A549 (cell line): ENCODE measurements around the gene ZNF282.

Experiments
- BHLHE40 ChIP-seq: IDR thresholded peaks from 2 replicates; pipeline ENCODE4 v1.6.1; 2012; ENCODE audit warnings: low read depth, low read length, inconsistent platforms
- CBX8 ChIP-seq: fragments of 200-600 bp; sonication (generic); IDR thresholded peaks from 2 replicates; pipeline ENCODE4 v1.6.1; 2016
- CEBPB ChIP-seq, 2 experiments: fragments of >200 bp in 1 of 2; sonication (Bioruptor Twin) in 1 of 2; formaldehyde crosslinking in 1 of 2; IDR thresholded peaks; 2 replicates each; pipeline ENCODE4 v1.6.1; 2012 to 2016
- CHD2 ChIP-seq: fragments of 150-350 bp; IDR thresholded peaks from 2 replicates; pipeline ENCODE4 v1.6.1; 2014; ENCODE audit warnings: low read length; ENCODE audit not compliant: partially characterized antibody
- CTCF ChIP-seq: fragments of >200 bp; sonication (Bioruptor Twin); formaldehyde crosslinking; IDR thresholded peaks from 3 replicates; pipeline ENCODE4 v1.5.1; 2016
- EP300 ChIP-seq, 2 experiments: fragments of >200 bp; sonication (Bioruptor Twin); formaldehyde crosslinking; IDR thresholded peaks; 2 replicates in 1 of 2; 3 replicates in 1 of 2; pipeline ENCODE4 v1.6.1; 2016 to 2017
- ESRRA ChIP-seq: fragments of 150-350 bp; IDR thresholded peaks from 2 replicates; pipeline ENCODE4 v1.6.1; 2014; ENCODE audit warnings: mild to moderate bottlenecking, low read length, borderline replicate concordance
- KDM5A ChIP-seq: fragments of 200-600 bp; sonication (generic); IDR thresholded peaks from 2 replicates; pipeline ENCODE4 v1.6.1; 2016; ENCODE audit warnings: antibody characterized with exemption, mild to moderate bottlenecking
- MAFK ChIP-seq: fragments of 450-650 bp; IDR thresholded peaks from 2 replicates; pipeline ENCODE4 v1.6.1; 2014; ENCODE audit not compliant: partially characterized antibody
- POLR2A ChIP-seq: IDR thresholded peaks from 2 replicates; pipeline ENCODE4 v1.6.1; 2012; ENCODE audit warnings: mild to moderate bottlenecking, low read length
- POLR2AphosphoS2 ChIP-seq: conservative IDR thresholded peaks from 2 replicates; pipeline ENCODE4 v1.6.1; 2012; ENCODE audit warnings: low read length, improper control_type of control experiment, inconsistent platforms
- REST ChIP-seq: fragments of 200-600 bp; sonication (generic); IDR thresholded peaks from 2 replicates; pipeline ENCODE4 v1.6.1; 2016; ENCODE audit warnings: antibody characterized with exemption, mild to moderate bottlenecking, moderate library complexity
- TF ChIP-seq, protein P1 (sequence below): fragments of >200 bp; sonication (Bioruptor Twin); formaldehyde crosslinking; IDR thresholded peaks from 2 replicates; pipeline ENCODE4 v1.6.1; 2016

GRCh38 chr7:149261829-149262617 lies 66.7 kb downstream of the ZNF282 start, which contains the start of gene ZNF783:
- TF ChIP-seq CTCF (peak; percentile 92), MAFK (no peak), POLR2A (peak; percentile 47), BHLHE40 (no peak), POLR2AphosphoS2 (no peak), CEBPB (IDR thresholded peaks at IDR 0.05) (no peak), KDM5A (no peak), EP300 (IDR thresholded peaks at IDR 0.05) (no peak), ESRRA (0 out of 2 replicates have a peak, but pooled peaks have one; percentile 6), CBX8 (no peak), CHD2 (no peak), REST (no peak)
- TF ChIP-seq, protein P1, sequence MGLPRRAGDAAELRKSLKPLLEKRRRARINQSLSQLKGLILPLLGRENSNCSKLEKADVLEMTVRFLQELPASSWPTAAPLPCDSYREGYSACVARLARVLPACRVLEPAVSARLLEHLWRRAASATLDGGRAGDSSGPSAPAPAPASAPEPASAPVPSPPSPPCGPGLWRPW = no peak
